ENCODE measurements around the gene ACVR1. TPM values are rescaled to one million over a fixed set of nuclear protein-coding genes. Genes with fewer than 3 reads are reported as not detected.

Gene ACVR1
- total and polyA plus RNA-seq, 2 of the 13 experiments (the other 11 are each of a cell fraction or from before 2014, with no cell fraction given) = 2.3 to 5.4 TPM

DNA sequence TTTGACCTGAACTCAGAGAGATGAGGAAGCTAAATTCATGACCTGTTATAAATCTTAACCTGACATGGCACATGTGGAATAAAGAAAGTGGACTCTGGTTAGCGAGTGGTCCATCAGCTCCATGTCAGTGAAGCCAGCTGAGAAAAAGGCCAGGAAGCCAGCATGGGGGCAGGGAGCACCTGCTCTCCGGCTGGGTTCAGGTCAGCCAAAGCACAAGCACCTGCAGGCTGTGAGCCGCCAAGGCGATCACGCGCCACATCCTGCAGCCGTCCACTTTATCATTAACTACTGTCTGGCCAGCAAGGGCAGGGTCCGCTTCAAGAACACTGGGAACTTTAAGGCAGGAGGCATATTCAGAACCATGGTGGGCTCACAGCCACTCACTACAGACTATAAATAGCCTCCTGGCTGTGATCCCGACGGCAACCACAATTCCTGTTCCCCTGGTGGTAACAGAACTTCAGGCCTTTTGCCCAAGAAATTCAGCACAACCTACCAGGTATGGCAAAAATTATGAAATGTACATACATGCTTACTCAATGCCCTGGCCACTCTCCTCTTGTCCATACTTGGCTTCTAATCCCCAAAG, 35.5 kb downstream of the ACVR1 start (continued):
- TF ChIP-seq AKNA (CRISPR knock-in tag; IDR thresholded peaks at IDR 0.05; ENCODE audit: borderline replicate concordance) (no peak), KLF12 (CRISPR knock-in tag; IDR thresholded peaks at IDR 0.05; ENCODE audit: borderline replicate concordance) (no peak), ZBTB39 (CRISPR knock-in tag; IDR thresholded peaks at IDR 0.05) (no peak), ZNF549 (CRISPR knock-in tag; IDR thresholded peaks at IDR 0.05) (no peak), GPN1 (CRISPR knock-in tag; IDR thresholded peaks at IDR 0.05; ENCODE audit: borderline replicate concordance) (no peak), CENPT (CRISPR knock-in tag; IDR thresholded peaks at IDR 0.05; ENCODE audit: low read depth) (no peak), MYNN (CRISPR knock-in tag; IDR thresholded peaks at IDR 0.05; ENCODE audit: low read depth) (no peak), ZNF841 (CRISPR knock-in tag; IDR thresholded peaks at IDR 0.05; ENCODE audit: borderline replicate concordance) (no peak), NCOA1 (CRISPR knock-in tag; IDR thresholded peaks at IDR 0.05) (0 out of 2 replicates have a peak, but pooled peaks have one; percentile 49), TMF1 (CRISPR knock-in tag; IDR thresholded peaks at IDR 0.05; ENCODE audit: low read depth) (no peak), ZNF678 (CRISPR knock-in tag; IDR thresholded peaks at IDR 0.05) (no peak)
- TF ChIP-seq, protein P1, sequence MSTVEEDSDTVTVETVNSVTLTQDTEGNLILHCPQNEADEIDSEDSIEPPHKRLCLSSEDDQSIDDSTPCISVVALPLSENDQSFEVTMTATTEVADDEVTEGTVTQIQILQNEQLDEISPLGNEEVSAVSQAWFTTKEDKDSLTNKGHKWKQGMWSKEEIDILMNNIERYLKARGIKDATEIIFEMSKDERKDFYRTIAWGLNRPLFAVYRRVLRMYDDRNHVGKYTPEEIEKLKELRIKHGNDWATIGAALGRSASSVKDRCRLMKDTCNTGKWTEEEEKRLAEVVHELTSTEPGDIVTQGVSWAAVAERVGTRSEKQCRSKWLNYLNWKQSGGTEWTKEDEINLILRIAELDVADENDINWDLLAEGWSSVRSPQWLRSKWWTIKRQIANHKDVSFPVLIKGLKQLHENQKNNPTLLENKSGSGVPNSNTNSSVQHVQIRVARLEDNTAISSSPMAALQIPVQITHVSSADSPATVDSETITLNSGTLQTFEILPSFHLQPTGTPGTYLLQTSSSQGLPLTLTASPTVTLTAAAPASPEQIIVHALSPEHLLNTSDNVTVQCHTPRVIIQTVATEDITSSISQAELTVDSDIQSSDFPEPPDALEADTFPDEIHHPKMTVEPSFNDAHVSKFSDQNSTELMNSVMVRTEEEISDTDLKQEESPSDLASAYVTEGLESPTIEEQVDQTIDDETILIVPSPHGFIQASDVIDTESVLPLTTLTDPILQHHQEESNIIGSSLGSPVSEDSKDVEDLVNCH (CRISPR knock-in tag; IDR thresholded peaks at IDR 0.05) = 0 out of 2 replicates have a peak, but pooled peaks have one; percentile 59
- TF ChIP-seq, protein P2, sequence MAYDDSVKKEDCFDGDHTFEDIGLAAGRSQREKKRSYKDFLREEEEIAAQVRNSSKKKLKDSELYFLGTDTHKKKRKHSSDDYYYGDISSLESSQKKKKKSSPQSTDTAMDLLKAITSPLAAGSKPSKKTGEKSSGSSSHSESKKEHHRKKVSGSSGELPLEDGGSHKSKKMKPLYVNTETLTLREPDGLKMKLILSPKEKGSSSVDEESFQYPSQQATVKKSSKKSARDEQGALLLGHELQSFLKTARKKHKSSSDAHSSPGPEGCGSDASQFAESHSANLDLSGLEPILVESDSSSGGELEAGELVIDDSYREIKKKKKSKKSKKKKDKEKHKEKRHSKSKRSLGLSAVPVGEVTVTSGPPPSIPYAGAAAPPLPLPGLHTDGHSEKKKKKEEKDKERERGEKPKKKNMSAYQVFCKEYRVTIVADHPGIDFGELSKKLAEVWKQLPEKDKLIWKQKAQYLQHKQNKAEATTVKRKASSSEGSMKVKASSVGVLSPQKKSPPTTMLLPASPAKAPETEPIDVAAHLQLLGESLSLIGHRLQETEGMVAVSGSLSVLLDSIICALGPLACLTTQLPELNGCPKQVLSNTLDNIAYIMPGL (CRISPR knock-in tag; IDR thresholded peaks at IDR 0.05; ENCODE audit: borderline replicate concordance in 1 of 2, low read depth in 1 of 2) = peak in 1 of 2 experiments; percentile 67; a peak in 2 of 4 replicates
- TF ChIP-seq, protein P3, sequence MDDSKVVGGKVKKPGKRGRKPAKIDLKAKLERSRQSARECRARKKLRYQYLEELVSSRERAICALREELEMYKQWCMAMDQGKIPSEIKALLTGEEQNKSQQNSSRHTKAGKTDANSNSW (CRISPR knock-in tag; IDR thresholded peaks at IDR 0.05; ENCODE audit: borderline replicate concordance) = no peak
